ENCODE results near the gene VRTN. TPM values are rescaled to one million over a fixed set of nuclear protein-coding genes. Genes with fewer than 3 reads are reported as not detected.
A peak's percentile ranks its signal among the peaks of the same experiment; 100 is the strongest.

VRTN gene
- not detected in 2 replicates for total RNA-seq (ENCODE audit: low replicate concordance)
- long read RNA-seq, result 0 reads

- Mint-ChIP-seq H3K27ac (no peak within 1 kb of the TSS), H3K4me1 (ENCODE audit: unreplicated experiment) (no peaks in the 10 kb centered on the region), H3K9me3 (no peaks in the 10 kb centered on the region), H3K27me3 (peaks cover 32% of the 10 kb centered on the region), H3K4me3 (peak within 1 kb of the TSS; percentile 15), H3K36me3 (no peaks in the 10 kb centered on the region)
- no peak for TF ChIP-seq CTCF (conservative IDR thresholded peaks at IDR 0.05)
- DNase-seq (ENCODE audit: extremely low spot score, unreplicated experiment), result no peak
Observed at GRCh38 chr14:74348241-74348734, at the start of gene VRTN. Gene VRTN, plus strand, starts transcription at chr14:74348471. Its CDS starts 8,313 bp downstream, at chr14:74356784.

GRCh38 chr14:74299061-74299545, 49.2 kb upstream of the VRTN start:
- Mint-ChIP-seq H3K4me1 (ENCODE audit: unreplicated experiment) (peaks cover 14% of the 10 kb centered on the region), H3K27ac (no peak overlapping the region)

GRCh38 chr14:74301594-74302151, 46.6 kb upstream of the VRTN start:
- no peaks in the 10 kb centered on the region for H3K36me3 Mint-ChIP-seq
- DNase-seq (ENCODE audit: extremely low spot score, unreplicated experiment), result no peak
- peak overlapping the region; percentile 96 for H3K4me3 Mint-ChIP-seq
- no peaks in the 10 kb centered on the region for H3K9me3 Mint-ChIP-seq
- H3K4me1 Mint-ChIP-seq (ENCODE audit: unreplicated experiment), result peaks cover 14% of the 10 kb centered on the region
- no peaks in the 10 kb centered on the region for H3K27me3 Mint-ChIP-seq
- peak overlapping the region; percentile 89 for H3K27ac Mint-ChIP-seq
- TF ChIP-seq CTCF (conservative IDR thresholded peaks at IDR 0.05), result no peak

More at GRCh38 chr14:74299061-74299545, 49.2 kb upstream of the VRTN start:
- no peaks in the 10 kb centered on the region for H3K9me3 Mint-ChIP-seq
- DNase-seq (ENCODE audit: extremely low spot score, unreplicated experiment), result no peak
- H3K4me3 Mint-ChIP-seq, result peak overlapping the region; percentile 54
- H3K27me3 Mint-ChIP-seq, result no peaks in the 10 kb centered on the region
- no peaks in the 10 kb centered on the region for H3K36me3 Mint-ChIP-seq
- TF ChIP-seq CTCF (conservative IDR thresholded peaks at IDR 0.05), result no peak

DNA sequence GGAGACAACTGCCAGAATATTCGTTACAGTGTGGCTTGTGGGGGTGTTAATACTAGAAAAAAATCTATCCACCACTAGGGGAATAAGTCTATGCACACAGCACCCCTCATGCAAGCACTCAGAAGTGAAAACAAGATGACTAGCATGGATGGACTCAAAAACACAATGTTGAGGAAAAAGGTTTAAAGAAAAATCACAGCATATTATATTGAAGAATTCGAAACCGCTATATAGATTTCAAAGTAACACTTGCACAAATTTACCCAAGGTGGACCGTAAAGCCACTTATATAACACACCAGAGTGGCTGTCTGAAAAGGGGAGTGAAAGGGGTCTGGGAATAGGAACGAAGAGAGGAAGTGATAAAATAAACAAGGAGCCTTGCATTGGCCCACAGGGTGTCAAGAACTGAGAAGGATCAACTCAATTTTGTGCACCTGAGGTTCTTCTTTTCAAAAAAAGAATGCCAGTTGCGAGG, 46.1 kb upstream of the VRTN start:
- no peaks in the 10 kb centered on the region for H3K9me3 Mint-ChIP-seq
- no peak for DNase-seq (ENCODE audit: extremely low spot score, unreplicated experiment)
- no peaks in the 10 kb centered on the region for H3K27me3 Mint-ChIP-seq
- H3K27ac Mint-ChIP-seq, result peak overlapping the region; percentile 89
- peak overlapping the region; percentile 96 for H3K4me3 Mint-ChIP-seq
- peak; percentile 72 for TF ChIP-seq CTCF (conservative IDR thresholded peaks at IDR 0.05)
- H3K36me3 Mint-ChIP-seq, result no peaks in the 10 kb centered on the region
- H3K4me1 Mint-ChIP-seq (ENCODE audit: unreplicated experiment), result peaks cover 14% of the 10 kb centered on the region

DNA sequence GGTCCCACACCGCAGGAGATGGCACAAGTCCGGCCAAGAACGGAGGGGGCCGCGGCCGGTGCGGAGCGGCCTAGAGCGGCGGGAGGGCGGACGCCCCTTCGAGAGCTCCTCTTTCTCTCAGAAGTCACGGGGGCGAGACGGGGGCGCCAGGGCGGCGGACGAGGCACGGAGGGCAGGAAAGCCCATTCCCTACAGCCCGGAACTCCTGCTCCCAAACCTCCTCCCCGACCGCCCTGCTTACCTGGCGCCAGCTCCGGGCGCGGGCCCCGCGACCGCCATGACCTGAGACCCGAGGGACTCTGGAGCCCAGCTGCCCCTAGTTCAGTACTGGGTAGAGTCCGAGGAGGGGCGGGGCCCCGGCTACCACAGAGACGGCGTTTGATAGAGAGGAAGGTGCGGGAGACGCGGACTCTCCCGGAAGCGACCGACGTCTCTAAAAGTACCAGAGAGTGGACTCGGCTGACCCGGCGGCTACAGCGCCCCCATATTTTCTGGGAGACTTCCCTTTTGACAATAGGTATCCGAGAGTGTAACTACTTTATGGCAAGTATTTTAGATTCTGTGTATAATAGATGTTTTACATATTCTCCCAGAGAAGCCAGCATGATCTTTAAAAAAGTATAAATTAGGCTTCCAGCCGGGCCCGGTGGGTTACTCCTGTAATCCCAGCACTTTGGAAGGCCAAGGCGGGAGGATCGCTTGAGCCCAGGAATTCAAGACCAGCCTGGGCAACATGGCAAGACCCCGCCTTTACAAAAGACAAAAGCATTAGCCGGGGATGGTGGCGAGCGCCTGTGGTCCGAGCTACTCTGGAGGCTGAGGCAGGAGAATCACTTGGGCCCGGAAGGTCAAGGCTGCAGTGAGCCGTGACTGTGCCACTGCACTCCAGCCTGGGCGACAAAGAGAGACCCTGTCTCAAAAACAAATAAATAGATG, 45.4 kb upstream of the VRTN start, which contains the start of gene ABCD4:
ABCD4 (minus strand) TSS at position 301 of the 936 bp plus-strand sequence; CDS start at position 279, 22 bp downstream.
- Mint-ChIP-seq H3K4me1 (ENCODE audit: unreplicated experiment) (peaks cover 14% of the 10 kb centered on the region), H3K27ac (peak within 1 kb of the TSS; percentile 89), H3K9me3 (no peaks in the 10 kb centered on the region), H3K36me3 (no peaks in the 10 kb centered on the region), H3K27me3 (no peaks in the 10 kb centered on the region), H3K4me3 (peak within 1 kb of the TSS; percentile 96)
- peak; percentile 92 for DNase-seq (ENCODE audit: extremely low spot score, unreplicated experiment)
- TF ChIP-seq CTCF (conservative IDR thresholded peaks at IDR 0.05), result peak; percentile 63

Data from type B pancreatic cell (in vitro differentiated cells).